ENCODE measurements around the gene TRA2A. TPM values are rescaled to one million over a fixed set of nuclear protein-coding genes. Genes with fewer than 3 reads are reported as not detected.

TRA2A gene
- total and polyA plus RNA-seq, 9 of the 15 experiments (the other 6 are each of a cell fraction or from before 2014, with no cell fraction given): 22.7 to 210 (median 73.9) TPM

DNA sequence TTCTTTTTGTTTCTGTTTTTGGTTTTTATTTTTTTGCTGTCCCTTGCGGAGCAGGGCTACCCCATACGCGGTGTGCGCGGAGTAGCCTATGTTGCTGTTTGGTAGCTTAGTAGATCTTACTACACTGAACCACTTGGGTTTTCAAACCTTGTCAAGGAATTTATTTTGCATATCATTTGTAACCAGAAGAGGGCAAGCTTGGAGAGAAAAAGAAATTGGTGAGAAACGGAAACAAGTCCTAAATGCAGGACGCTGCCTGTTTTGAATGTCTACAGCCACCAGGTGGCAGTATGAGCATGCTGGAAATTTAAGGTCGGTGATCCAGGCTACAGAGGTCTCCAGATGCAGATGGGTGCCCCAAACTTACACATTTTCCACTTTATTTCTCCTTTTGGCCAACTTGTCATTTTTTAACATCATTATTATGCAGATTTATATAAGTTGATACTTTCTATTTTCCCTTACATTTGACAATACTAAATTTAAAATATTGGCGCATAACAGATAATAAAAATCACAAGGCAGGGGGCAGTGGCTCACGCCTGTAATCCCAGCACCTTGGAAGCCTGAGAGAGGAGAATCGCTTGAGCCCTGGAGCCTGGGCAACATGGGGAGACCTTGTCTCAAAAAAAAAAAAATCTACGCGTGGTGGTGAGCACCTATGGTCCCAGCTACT lies 15.3 kb upstream of the TRA2A start (continued):
- TF ChIP-seq, protein P1, sequence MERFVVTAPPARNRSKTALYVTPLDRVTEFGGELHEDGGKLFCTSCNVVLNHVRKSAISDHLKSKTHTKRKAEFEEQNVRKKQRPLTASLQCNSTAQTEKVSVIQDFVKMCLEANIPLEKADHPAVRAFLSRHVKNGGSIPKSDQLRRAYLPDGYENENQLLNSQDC (CRISPR knock-in tag; IDR thresholded peaks at IDR 0.05): no peak
- TF ChIP-seq MAZ (CRISPR knock-in tag; conservative IDR thresholded peaks at IDR 0.05 in 1 of 2, IDR thresholded peaks at IDR 0.05 in 1 of 2) (peak in 1 of 2 experiments; percentile 66; a peak in 2 of 4 replicates), HEY1 (CRISPR knock-in tag; IDR thresholded peaks at IDR 0.05; ENCODE audit: borderline replicate concordance) (no peak), LCOR (CRISPR knock-in tag; IDR thresholded peaks at IDR 0.05) (peak; percentile 73; the same call in 1 of the 2 replicates), XRCC5 (IDR thresholded peaks at IDR 0.05; ENCODE audit: low read depth, low read length) (peak; percentile 68; the same call in 1 of the 2 replicates), FOXK2 (conservative IDR thresholded peaks at IDR 0.05 in 1 of 2, IDR thresholded peaks at IDR 0.05 in 1 of 2; ENCODE audit: low read depth in 2 of 2) (peak; percentile 94 to 95), SRSF1 (IDR thresholded peaks at IDR 0.05; ENCODE audit: low read depth, low read length) (no peak)
- TF ChIP-seq, protein P2, sequence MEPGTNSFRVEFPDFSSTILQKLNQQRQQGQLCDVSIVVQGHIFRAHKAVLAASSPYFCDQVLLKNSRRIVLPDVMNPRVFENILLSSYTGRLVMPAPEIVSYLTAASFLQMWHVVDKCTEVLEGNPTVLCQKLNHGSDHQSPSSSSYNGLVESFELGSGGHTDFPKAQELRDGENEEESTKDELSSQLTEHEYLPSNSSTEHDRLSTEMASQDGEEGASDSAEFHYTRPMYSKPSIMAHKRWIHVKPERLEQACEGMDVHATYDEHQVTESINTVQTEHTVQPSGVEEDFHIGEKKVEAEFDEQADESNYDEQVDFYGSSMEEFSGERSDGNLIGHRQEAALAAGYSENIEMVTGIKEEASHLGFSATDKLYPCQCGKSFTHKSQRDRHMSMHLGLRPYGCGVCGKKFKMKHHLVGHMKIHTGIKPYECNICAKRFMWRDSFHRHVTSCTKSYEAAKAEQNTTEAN (CRISPR knock-in tag; IDR thresholded peaks at IDR 0.05): 0 out of 2 replicates have a peak, but pooled peaks have one; percentile 35

Measured in K562 (cell line).